Rectal smooth muscle tissue (tissue), 1 donor: ENCODE results near the gene CLPX.
"Not testable (repeated sequence)": the region's sequence is repeated elsewhere in the genome, so short reads cannot be mapped to it uniquely, and the experiment has no call there.

Experiments
- H3K27ac ChIP-seq: one replicate; pipeline ENCODE4 v1.7.0; 2013; ENCODE audit warnings: low read depth, low read length, inconsistent platforms
- H3K27me3 ChIP-seq: one replicate; pipeline ENCODE4 v1.7.0; 2013; ENCODE audit warnings: low read length; ENCODE audit not compliant: control insufficient read depth, insufficient read depth
- H3K36me3 ChIP-seq: one replicate; pipeline ENCODE4 v1.7.0; 2013; ENCODE audit warnings: low read length; ENCODE audit not compliant: control insufficient read depth, insufficient read depth
- H3K4me1 ChIP-seq: one replicate; pipeline ENCODE4 v1.7.0; 2013; ENCODE audit warnings: low read length; ENCODE audit not compliant: control insufficient read depth, insufficient read depth
- H3K4me3 ChIP-seq: one replicate; pipeline ENCODE4 v1.7.0; 2013; ENCODE audit warnings: low read length
- H3K9ac ChIP-seq: one replicate; pipeline ENCODE4 v1.7.0; 2013; ENCODE audit warnings: low read length

The CLPX gene

GRCh38 chr15:65201918-65202317 is 16.8 kb upstream of the CLPX start:
- no peak overlapping the region for H3K9ac ChIP-seq
- H3K27ac ChIP-seq: no peak overlapping the region

GRCh38 chr15:65198571-65198970 is 13.4 kb upstream of the CLPX start:
- Histone ChIP-seq H3K27me3 (no peaks in the 10 kb centered on the region), H3K36me3 (no peaks in the 10 kb centered on the region), H3K4me3 (no peak overlapping the region), H3K4me1 (peaks cover 3% of the 10 kb centered on the region), H3K9ac (no peak overlapping the region), H3K27ac (no peak overlapping the region)

More at GRCh38 chr15:65201918-65202317, 16.8 kb upstream of the CLPX start:
- peaks cover 2% of the 10 kb centered on the region for H3K4me1 ChIP-seq
- H3K27me3 ChIP-seq: no peaks in the 10 kb centered on the region
- no peak overlapping the region for H3K4me3 ChIP-seq
- no peaks in the 10 kb centered on the region for H3K36me3 ChIP-seq

GRCh38 chr15:65197337-65197645 is 12.1 kb upstream of the CLPX start:
- Histone ChIP-seq H3K4me1 (peaks cover 3% of the 10 kb centered on the region), H3K36me3 (no peaks in the 10 kb centered on the region), H3K9ac (no peak overlapping the region), H3K27me3 (no peaks in the 10 kb centered on the region), H3K4me3 (no peak overlapping the region), H3K27ac (no peak overlapping the region)

GRCh38 chr15:65196637-65197336 is 11.6 kb upstream of the CLPX start:
- Histone ChIP-seq H3K27me3 (no peaks in the 10 kb centered on the region), H3K27ac (no peak overlapping the region), H3K4me3 (no peak overlapping the region), H3K36me3 (no peaks in the 10 kb centered on the region), H3K4me1 (peaks cover 3% of the 10 kb centered on the region), H3K9ac (no peak overlapping the region)

- H3K4me1 ChIP-seq: peaks cover 3% of the 10 kb centered on the region
- no peak overlapping the region for H3K9ac ChIP-seq
- no peaks in the 10 kb centered on the region for H3K36me3 ChIP-seq
- no peaks in the 10 kb centered on the region for H3K27me3 ChIP-seq
- no peak overlapping the region for H3K4me3 ChIP-seq
- H3K27ac ChIP-seq: peak overlapping the region; percentile 27
Observed at GRCh38 chr15:65195548-65195923, 10.4 kb upstream of the CLPX start.

GRCh38 chr15:65194826-65195547 is 9.8 kb upstream of the CLPX start:
- H3K9ac ChIP-seq: no peak overlapping the region
- H3K27me3 ChIP-seq: no peaks in the 10 kb centered on the region
- H3K27ac ChIP-seq: peak overlapping the region; percentile 27
- no peak overlapping the region for H3K4me3 ChIP-seq
- peaks cover 3% of the 10 kb centered on the region for H3K4me1 ChIP-seq
- no peaks in the 10 kb centered on the region for H3K36me3 ChIP-seq

GRCh38 chr15:65192016-65192415 is 6.9 kb upstream of the CLPX start:
- no peaks in the 10 kb centered on the region for H3K36me3 ChIP-seq
- H3K4me1 ChIP-seq: peaks cover 3% of the 10 kb centered on the region
- no peak overlapping the region for H3K4me3 ChIP-seq
- no peak overlapping the region for H3K9ac ChIP-seq
- H3K27me3 ChIP-seq: no peaks in the 10 kb centered on the region
- no peak overlapping the region for H3K27ac ChIP-seq

- H3K4me3 ChIP-seq: no peak overlapping the region
- H3K27ac ChIP-seq: no peak overlapping the region
- H3K9ac ChIP-seq: no peak overlapping the region
- H3K4me1 ChIP-seq: peaks cover 3% of the 10 kb centered on the region
- H3K27me3 ChIP-seq: no peaks in the 10 kb centered on the region
- H3K36me3 ChIP-seq: no peaks in the 10 kb centered on the region
Observed at GRCh38 chr15:65189102-65189740, 4.1 kb upstream of the CLPX start.

GRCh38 chr15:65188472-65188871 is 3.3 kb upstream of the CLPX start:
- not testable (repeated sequence) for H3K36me3 ChIP-seq, H3K27me3 ChIP-seq, H3K27ac ChIP-seq, H3K4me3 ChIP-seq, H3K9ac ChIP-seq, H3K4me1 ChIP-seq

- Histone ChIP-seq H3K9ac (peak overlapping the region; percentile 74), H3K27ac (peak overlapping the region; percentile 95), H3K4me1 (peaks cover 10% of the 10 kb centered on the region), H3K36me3 (peaks cover 2% of the 10 kb centered on the region), H3K27me3 (no peaks in the 10 kb centered on the region), H3K4me3 (peak overlapping the region; percentile 78)
Observed at GRCh38 chr15:65184305-65184867, 756 bp downstream of the CLPX start.

- peaks cover 10% of the 10 kb centered on the region for H3K4me1 ChIP-seq
- peak overlapping the region; percentile 78 for H3K4me3 ChIP-seq
- H3K36me3 ChIP-seq: peaks cover 2% of the 10 kb centered on the region
- H3K9ac ChIP-seq: no peak overlapping the region
- peak overlapping the region; percentile 95 for H3K27ac ChIP-seq
- H3K27me3 ChIP-seq: no peaks in the 10 kb centered on the region
Observed at GRCh38 chr15:65183865-65184159, 1.3 kb downstream of the CLPX start.

GRCh38 chr15:65182538-65182937 is 2.6 kb downstream of the CLPX start:
- Histone ChIP-seq H3K4me1 (peaks cover 10% of the 10 kb centered on the region), H3K4me3 (no peak overlapping the region), H3K27ac (no peak overlapping the region), H3K36me3 (peaks cover 7% of the 10 kb centered on the region), H3K9ac (no peak overlapping the region), H3K27me3 (no peaks in the 10 kb centered on the region)
